IgD-negative memory B cell (primary cell): Measurements from ENCODE around the gene BOD1L1. TPM values are rescaled to one million over a fixed set of nuclear protein-coding genes. Genes with fewer than 3 reads are reported as not detected.

ENCODE experiments used
- H3K27ac Mint-ChIP-seq, 3 donors: one replicate each; pipeline ENCODE4 v1.8.0; 2020 to 2022; ENCODE audit warnings: mild to moderate bottlenecking in 3 of 3, mixed read lengths in 3 of 3, moderate library complexity in 1 of 3
- H3K27me3 Mint-ChIP-seq: one replicate; pipeline ENCODE4 v1.8.0; 2021; ENCODE audit warnings: mixed read lengths
- H3K36me3 Mint-ChIP-seq: one replicate; pipeline ENCODE4 v1.8.0; 2020; ENCODE audit warnings: mild to moderate bottlenecking, mixed read lengths
- H3K4me1 Mint-ChIP-seq, 3 donors: one replicate each; pipeline ENCODE4 v1.8.0; 2020 to 2022; ENCODE audit warnings: mixed read lengths in 3 of 3, mild to moderate bottlenecking in 1 of 3
- H3K4me3 Mint-ChIP-seq, 4 donors: one replicate each; pipeline ENCODE4 v1.8.0; 2020 to 2022; ENCODE audit warnings: mild to moderate bottlenecking in 4 of 4, mixed read lengths in 4 of 4, moderate library complexity in 3 of 4
- H3K9me3 Mint-ChIP-seq, 3 donors: one replicate each; pipeline ENCODE4 v1.8.0; 2020 to 2021; ENCODE audit warnings: mixed read lengths in 3 of 3, mild to moderate bottlenecking in 1 of 3
- polyA plus RNA-seq: library from polyadenylated mRNA; unstranded; fragments of 300-500 nt; fragmentation: Illumina TruSeq; gene quantifications from one replicate; pipeline ENCODE4 v1.2.3, GENCODE V29; 2021

Gene BOD1L1
- polyA plus RNA-seq, 1 donor from 2014 or later, result 6.5 TPM

DNA sequence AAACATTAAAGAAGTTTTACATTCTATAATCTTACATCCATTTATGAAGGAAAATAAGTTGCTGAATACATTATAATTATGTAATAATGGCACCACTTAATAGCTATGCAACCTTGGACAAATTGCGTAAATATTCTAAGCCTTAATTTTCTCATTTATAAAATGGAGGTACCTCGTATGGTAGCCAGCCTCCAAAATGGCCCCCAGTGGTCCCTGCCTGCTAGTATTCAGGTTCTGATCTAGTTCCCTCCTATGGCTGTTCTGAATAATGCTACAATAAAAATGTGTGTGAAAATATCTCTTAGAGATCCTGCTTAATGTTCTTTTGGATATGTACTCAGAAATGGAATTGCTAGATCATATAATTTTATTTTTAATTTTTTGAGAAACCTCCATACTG is 72.2 kb downstream of the BOD1L1 start:
- Mint-ChIP-seq H3K36me3 (no peaks in the 10 kb centered on the region), H3K27me3 (peaks cover 6% of the 10 kb centered on the region)

DNA sequence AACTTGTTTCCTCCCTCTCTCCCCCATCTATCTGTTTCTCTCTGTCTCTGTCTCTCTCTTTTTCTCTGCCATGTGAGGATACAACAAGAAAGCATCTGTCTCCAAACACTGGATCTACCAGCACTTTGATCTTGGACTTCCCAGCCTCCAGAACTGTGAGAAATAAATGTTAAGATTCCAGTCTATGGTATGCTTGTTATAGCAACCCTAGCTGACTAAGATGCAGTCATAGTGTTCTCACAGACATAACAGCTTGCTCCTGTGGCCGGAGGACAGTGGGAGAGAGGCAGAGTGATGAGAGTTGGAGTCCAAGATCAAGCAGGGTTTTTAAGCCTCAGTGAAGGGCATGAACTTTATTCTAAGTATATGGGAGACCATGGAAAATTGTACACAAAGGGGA is 74.4 kb downstream of the BOD1L1 start:
- H3K4me1 Mint-ChIP-seq, result peaks cover 8 to 10% (median 10%) of the 10 kb centered on the region in 3 donors
- H3K27me3 Mint-ChIP-seq, result peaks cover 23% of the 10 kb centered on the region
- H3K4me3 Mint-ChIP-seq, result no peak overlapping the region
- H3K36me3 Mint-ChIP-seq, result no peaks in the 10 kb centered on the region
- peak overlapping the region in 1 of 3 donors; percentile 2 for H3K27ac Mint-ChIP-seq
- peaks cover 3 to 26% (median 13%) of the 10 kb centered on the region in 3 donors for H3K9me3 Mint-ChIP-seq

More for the DNA sequence above, 72.2 kb downstream of the BOD1L1 start:
- Mint-ChIP-seq H3K4me3 (no peak overlapping the region), H3K9me3 (peaks cover 3 to 24% (median 13%) of the 10 kb centered on the region in 3 donors), H3K27ac (no peak overlapping the region), H3K4me1 (no peaks in the 10 kb centered on the region)

DNA sequence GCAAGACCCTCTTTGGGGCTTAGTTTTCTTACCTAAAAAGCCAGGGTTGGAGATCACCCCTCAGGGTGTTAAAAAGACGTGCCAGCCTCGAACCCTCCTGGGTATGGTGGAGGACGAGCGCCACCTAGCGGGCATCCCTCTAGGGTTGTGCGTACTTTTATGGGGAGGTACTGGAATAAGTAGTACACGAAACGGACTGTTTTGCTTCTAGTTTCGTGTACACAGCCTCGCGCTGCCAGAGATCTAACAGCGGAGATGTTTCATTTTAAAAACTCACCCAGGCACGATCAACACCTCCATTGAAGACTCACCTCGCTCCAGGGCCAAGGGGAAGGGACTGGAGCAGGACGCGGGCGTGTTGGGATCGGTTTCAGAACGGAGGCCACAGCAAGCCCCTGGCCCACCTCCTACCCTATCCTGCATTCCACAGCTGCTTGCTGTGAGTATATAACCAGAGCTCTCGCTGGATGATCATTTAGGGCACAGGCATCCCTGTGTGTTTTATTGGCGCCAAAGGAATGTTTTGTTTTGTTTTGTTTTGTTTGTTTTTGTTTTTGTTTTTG is 78.5 kb downstream of the BOD1L1 start:
- peaks cover 38% of the 10 kb centered on the region for H3K27me3 Mint-ChIP-seq
- H3K4me1 Mint-ChIP-seq, result peaks cover 22 to 26% (median 25%) of the 10 kb centered on the region in 3 donors
- peak overlapping the region; percentile 51 to 85 (median 74) for H3K4me3 Mint-ChIP-seq
- peaks cover 5 to 26% (median 16%) of the 10 kb centered on the region in 3 donors for H3K9me3 Mint-ChIP-seq
- H3K36me3 Mint-ChIP-seq, result peaks cover 6% of the 10 kb centered on the region
- H3K27ac Mint-ChIP-seq, result peak overlapping the region; percentile 76 to 89 (median 88)

DNA sequence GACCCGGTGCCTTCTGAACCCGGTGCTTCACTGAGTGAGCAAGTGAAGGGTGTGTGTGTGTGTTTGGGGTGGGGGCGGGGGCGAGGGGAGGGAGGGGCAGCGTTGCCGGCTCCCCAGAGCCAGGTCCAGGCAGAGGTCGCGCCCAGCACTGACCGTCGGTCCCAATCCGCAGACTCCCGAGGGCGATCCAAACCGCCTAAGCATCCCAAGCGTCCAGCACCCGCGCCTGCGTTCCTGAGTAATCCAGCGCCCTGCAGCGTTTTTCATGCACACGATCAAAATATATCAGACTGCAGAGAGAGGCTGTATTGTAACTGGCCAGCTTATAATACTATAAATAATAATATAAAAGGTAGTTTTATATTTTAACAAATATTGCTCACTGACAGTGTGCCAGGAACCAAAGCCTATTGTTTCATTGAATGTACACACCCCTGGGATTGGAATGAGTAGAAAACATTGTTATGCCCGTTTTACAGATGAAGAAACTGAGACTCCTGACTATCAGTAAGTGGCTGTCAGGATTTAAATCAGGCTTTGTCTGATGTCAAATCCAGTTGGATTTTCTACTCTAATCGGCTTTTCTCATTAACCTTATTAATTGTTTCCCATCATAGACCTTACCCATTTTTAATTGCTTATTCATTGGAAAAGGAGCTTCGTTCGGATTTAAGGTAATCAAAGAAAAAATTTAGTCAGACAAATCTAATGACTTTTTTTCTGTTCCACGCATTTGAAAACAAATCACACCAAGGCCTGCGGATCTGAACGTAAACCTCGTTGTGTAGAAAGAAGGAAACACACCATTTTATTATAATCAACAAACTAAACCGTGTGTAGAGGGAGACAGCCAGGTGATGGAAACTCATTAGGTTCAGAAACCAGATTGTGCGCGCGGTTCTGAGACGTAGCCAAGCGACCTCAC is 79.2 kb downstream of the BOD1L1 start:
- Mint-ChIP-seq H3K36me3 (peaks cover 6% of the 10 kb centered on the region), H3K4me3 (peak overlapping the region; percentile 51 to 85 (median 74)), H3K9me3 (peaks cover 5 to 25% (median 16%) of the 10 kb centered on the region in 3 donors), H3K27me3 (peaks cover 41% of the 10 kb centered on the region), H3K4me1 (peaks cover 24 to 29% (median 25%) of the 10 kb centered on the region in 3 donors), H3K27ac (peak overlapping the region; percentile 76 to 89 (median 88))

DNA sequence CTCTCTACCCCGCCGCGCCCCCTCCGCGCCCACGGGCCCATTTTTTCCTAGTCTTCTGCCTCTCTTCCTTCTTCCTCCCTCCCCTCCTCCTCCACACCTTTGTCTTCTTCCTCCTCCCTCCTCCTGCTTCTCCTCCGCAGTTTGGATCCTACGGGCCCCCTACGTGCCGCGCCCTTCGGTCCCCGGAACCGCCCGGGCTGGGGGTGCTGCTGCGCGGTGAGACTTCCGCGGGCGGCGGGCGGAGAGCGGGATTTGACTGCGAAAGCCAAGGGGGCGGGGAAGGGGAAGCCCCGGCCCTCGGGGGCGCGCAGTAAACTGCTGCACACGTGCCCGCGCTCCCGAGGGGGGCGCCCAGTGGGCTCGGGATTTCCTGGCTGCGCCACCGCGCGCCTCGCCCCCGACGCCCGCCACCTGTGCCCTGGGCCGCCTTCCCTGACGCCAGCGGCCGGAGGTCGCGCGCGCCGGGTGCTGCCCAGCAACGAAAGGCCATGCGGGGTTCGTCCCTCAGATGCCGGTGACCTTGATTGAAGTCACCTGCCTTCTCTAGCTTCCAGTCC is 80.0 kb downstream of the BOD1L1 start:
- H3K27me3 Mint-ChIP-seq, result peaks cover 46% of the 10 kb centered on the region
- peaks cover 6% of the 10 kb centered on the region for H3K36me3 Mint-ChIP-seq
- H3K27ac Mint-ChIP-seq, result peak overlapping the region in 2 of 3 donors; percentile 55 to 89
- H3K9me3 Mint-ChIP-seq, result peaks cover 5 to 22% (median 11%) of the 10 kb centered on the region in 3 donors
- H3K4me3 Mint-ChIP-seq, result peak overlapping the region; percentile 60 to 92 (median 80)
- peaks cover 24 to 30% (median 25%) of the 10 kb centered on the region in 3 donors for H3K4me1 Mint-ChIP-seq

DNA sequence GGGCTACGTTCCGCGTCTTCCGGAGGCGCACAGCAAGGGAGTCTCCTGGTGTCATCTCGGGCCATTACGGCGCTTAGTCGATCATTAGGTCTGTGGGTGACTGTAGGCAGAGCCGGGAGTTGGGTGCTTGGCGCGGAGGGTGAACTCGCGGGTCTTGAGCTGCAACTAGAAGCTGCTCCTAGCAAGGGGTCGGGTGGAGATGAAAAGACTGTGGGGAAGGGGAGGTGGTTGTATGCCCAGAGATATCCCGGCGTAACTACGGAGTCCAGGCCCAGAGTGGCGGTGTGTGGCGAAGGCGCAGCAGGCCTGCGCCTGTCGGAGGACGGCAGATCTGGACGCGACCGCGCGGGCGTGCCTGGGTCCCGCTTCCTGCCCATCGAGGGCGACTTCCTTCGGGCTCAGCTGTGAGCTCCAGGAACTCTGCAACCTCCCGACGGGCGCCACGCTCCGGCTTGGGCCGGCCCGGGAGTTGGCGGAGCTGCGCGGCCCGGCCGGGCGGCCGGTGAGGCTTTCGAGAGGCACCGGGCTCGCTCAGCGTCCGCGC is 80.5 kb downstream of the BOD1L1 start:
- Mint-ChIP-seq H3K27me3 (peaks cover 50% of the 10 kb centered on the region), H3K4me1 (peaks cover 24 to 30% (median 25%) of the 10 kb centered on the region in 3 donors), H3K4me3 (peak overlapping the region; percentile 80 to 92 (median 88)), H3K36me3 (peaks cover 6% of the 10 kb centered on the region), H3K9me3 (peaks cover 2 to 17% (median 11%) of the 10 kb centered on the region in 3 donors), H3K27ac (peak overlapping the region; percentile 89 to 94 (median 93))

DNA sequence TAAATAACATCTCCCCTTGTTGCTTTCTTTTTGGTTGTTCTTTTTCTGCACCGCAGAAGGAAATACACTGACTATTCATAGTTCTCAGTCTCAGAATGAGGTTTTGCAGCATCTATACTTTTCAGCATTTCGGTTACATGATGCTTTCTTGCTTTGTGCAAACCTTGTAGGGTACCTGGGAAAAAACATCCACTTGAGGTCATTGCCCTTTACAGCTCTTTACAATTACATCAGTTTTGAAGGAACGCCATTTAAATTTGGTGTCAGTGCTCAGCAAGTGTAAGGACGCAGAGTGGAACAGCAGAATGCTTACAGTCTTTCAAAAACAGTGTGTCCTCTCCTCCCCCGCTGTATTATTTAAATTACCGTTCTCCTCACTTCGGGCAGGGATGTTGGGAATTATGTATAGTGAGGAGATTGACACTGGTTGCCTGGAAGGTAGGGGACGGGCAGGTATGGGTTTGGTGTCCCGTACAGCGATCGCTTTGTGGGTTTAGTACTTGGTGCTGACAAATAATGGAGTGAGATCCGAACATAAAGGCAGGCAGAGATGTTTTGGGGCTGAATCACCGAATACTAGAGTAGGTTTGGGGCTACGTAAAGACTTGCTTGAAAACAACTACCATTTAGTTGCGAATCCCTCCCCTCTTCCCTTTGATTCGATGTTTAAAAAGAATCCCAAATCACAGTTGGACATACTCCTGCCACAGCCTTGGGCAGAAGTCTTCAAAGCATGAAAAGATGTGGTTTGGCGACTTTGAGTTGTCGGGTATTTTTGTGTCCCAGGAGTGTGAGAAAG is 81.2 kb downstream of the BOD1L1 start:
- peaks cover 2 to 11% (median 10%) of the 10 kb centered on the region in 3 donors for H3K9me3 Mint-ChIP-seq
- peaks cover 6% of the 10 kb centered on the region for H3K36me3 Mint-ChIP-seq
- H3K27ac Mint-ChIP-seq, result peak overlapping the region; percentile 89 to 94 (median 93)
- H3K4me1 Mint-ChIP-seq, result peaks cover 24 to 30% (median 25%) of the 10 kb centered on the region in 3 donors
- peak overlapping the region; percentile 80 to 92 (median 88) for H3K4me3 Mint-ChIP-seq
- peaks cover 54% of the 10 kb centered on the region for H3K27me3 Mint-ChIP-seq

DNA sequence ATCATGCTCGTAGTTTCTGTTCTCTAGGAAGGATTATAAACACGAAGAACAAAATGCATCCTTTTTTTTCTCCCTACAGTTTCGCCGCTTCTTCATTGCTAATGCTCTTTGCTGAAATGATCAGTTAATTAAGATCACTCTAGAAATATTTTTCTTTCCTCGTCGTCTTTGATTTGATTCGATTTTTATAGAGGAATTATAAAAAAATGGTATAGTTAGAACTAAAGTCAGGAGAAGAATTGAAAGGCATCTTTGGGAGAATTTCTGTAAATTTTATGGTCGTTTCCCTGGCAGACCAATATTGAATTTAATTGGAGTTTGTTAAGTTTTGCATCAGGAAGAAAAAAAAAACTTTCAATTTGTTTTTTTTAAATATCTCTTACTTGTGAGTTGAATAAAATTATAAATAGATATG is 82.1 kb downstream of the BOD1L1 start:
- Mint-ChIP-seq H3K4me3 (peak overlapping the region; percentile 62 to 93 (median 84)), H3K9me3 (peaks cover 2 to 5% (median 3%) of the 10 kb centered on the region in 3 donors), H3K27ac (peak overlapping the region; percentile 43 to 89 (median 85)), H3K4me1 (peaks cover 24 to 35% (median 27%) of the 10 kb centered on the region in 3 donors), H3K27me3 (peaks cover 60% of the 10 kb centered on the region), H3K36me3 (peaks cover 6% of the 10 kb centered on the region)

DNA sequence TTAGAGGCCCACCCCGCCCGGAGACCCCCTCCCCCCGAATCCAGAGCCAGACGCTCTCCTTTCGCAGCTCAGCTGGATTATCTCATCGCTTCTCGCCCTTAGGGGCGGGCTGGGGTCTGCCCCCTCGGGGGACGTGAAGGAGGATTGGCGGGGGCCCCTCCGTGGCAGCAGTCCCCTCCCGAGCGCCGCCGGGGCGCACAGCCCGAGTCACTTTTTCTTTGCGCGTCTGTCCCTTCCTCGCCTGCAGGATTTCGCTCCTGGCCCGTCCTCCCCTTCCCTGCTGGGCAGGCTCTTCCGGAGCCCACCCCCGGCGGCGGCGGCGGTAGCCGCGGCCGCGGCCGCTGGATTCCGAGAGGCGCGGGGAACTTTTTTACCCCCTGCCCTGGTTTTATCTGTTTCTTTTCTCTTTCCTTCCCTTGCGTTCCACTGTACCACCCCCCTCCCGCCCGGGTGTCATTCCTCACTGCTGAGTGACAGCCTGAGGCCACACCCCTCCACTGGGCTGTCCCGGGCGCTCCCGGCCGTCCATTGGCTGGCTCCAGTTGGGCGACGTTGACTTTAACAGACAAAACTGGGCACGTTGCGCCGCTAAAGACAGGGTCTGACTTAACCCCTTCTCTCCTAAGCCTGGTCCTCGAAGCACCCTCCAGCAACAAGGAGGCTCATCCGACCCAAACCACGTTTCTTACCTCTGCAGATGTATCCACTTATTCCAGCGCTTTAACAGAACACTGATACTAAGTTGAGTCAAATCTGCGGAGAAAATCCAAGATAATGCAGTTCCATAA is 82.7 kb downstream of the BOD1L1 start:
- Mint-ChIP-seq H3K4me1 (peaks cover 24 to 35% (median 27%) of the 10 kb centered on the region in 3 donors), H3K27me3 (peaks cover 61% of the 10 kb centered on the region), H3K36me3 (peaks cover 6% of the 10 kb centered on the region), H3K9me3 (peaks cover 2 to 5% (median 3%) of the 10 kb centered on the region in 3 donors), H3K4me3 (peak overlapping the region; percentile 62 to 93 (median 84)), H3K27ac (peak overlapping the region; percentile 43 to 89 (median 85))

DNA sequence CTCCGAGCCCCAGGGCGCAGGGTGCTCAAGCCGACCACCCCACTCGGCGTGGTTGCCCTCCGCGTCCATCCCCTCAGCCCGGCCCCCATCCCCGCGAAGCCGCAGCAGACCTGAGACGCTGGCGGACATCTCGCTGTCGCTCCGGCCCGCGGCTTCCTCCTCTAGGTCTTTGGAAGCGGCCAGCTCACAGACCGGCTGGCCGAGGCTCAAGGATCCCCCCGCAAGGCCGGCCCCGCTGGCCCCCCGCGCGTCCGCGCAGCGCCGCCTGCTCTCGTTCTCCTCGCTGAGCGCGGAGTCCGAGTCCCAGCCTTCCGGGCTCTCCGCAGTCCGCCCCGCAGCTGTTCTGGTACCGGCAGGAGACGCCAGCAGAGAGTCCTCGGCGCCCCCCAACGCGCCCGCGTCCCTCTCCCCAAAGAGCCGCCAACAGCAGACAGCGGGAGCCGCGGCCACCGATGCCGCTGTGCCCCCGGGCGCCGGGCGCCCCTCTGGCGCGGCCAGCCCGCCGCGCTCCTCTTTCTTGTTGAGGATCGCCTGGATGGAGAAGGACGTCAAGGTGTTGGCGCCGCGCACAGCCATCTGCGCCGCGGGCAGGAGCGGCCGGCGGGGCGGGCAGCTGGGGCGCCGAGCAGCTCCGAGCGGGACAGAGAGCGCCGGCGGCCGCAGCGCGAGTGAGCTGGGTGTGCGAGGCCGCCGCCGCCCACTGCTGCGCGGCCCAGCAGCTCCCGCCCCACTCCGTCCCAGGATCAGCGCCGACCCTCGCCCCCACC is 83.5 kb downstream of the BOD1L1 start, which contains the start of gene NKX3-2:
Gene NKX3-2 (minus strand): TSS at position 670 of the 767 bp plus-strand sequence. CDS start 94 bp downstream, at position 576.
- H3K27ac Mint-ChIP-seq, result peak within 1 kb of the TSS; percentile 76 to 95 (median 92)
- peaks cover under 1 to 3% (median 2%) of the 10 kb centered on the region in 3 donors for H3K9me3 Mint-ChIP-seq
- peaks cover 6% of the 10 kb centered on the region for H3K36me3 Mint-ChIP-seq
- H3K4me3 Mint-ChIP-seq, result peak within 1 kb of the TSS; percentile 62 to 93 (median 84)
- peaks cover 60% of the 10 kb centered on the region for H3K27me3 Mint-ChIP-seq
- peaks cover 20 to 32% (median 24%) of the 10 kb centered on the region in 3 donors for H3K4me1 Mint-ChIP-seq

DNA sequence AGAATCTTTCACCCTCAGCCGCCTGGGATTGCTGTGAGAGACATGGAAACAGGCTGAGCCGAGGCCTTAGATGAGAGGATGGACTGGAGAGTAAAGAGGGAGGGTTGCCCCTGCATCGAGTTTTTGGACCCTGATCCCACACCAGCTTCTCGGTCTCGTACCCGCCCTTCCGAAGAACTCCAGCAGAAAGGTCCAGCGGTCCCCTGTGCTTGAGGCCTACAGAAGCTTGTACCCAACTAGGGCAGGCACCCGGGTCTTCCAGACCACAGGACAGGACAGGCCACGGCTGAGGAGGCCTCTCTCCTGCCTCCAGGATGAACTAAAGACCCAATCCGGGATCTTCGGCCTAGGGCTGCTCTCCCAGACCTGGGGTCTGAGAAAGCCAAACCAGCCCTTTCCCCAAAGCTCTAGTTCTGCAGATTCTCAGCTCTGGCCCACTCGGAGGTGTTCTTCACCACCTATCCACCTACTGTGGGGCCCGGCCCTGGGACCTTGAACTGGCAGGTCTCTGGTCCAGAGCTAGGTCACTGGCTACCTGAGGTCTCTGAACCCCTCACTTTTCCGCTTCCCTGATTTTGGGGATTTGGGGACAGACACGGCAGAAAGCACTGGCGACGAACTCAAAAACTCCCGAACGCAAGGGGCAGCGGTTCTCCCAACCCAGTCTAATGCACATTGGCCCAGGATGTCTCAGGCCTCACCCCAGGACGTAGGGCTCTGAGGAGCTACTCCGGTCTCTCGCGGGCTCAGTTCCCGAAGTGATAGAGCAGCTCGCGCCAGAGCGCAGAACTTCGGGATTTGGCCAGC is 84.3 kb downstream of the BOD1L1 start:
- peaks cover 6% of the 10 kb centered on the region for H3K36me3 Mint-ChIP-seq
- H3K4me1 Mint-ChIP-seq, result peaks cover 17 to 25% (median 18%) of the 10 kb centered on the region in 3 donors
- peak overlapping the region; percentile 76 to 95 (median 92) for H3K27ac Mint-ChIP-seq
- H3K4me3 Mint-ChIP-seq, result peak overlapping the region; percentile 52 to 83 (median 74)
- peaks cover 61% of the 10 kb centered on the region for H3K27me3 Mint-ChIP-seq
- peaks cover 2 to 3% (median 3%) of the 10 kb centered on the region in 3 donors for H3K9me3 Mint-ChIP-seq

DNA sequence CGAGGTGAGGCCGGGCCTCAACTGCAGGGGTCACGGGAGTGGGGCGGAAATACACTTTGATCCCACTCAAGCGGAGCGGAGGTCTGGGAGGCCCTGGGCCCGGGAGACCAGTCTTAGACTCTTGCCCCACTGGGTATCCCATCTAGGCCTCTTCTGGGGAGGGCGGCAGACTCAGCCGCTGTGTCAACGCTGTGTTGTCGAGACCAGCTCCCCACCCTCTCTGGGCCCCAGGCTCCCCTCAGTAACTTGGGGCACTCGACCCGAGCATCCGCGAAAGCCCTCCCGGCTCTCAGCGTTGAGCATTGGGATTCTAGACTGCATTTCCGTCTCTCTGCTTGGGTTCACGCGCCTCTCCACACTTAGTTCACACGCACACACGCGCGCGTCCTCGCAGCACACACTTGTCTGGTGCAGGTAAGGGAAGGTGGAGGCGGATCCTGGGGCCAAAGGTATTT is 84.9 kb downstream of the BOD1L1 start:
- H3K27me3 Mint-ChIP-seq, result peaks cover 65% of the 10 kb centered on the region
- H3K36me3 Mint-ChIP-seq, result peaks cover 6% of the 10 kb centered on the region
- peaks cover 17 to 25% (median 18%) of the 10 kb centered on the region in 3 donors for H3K4me1 Mint-ChIP-seq
- peak overlapping the region; percentile 23 to 83 (median 70) for H3K4me3 Mint-ChIP-seq
- peak overlapping the region; percentile 76 to 95 (median 92) for H3K27ac Mint-ChIP-seq
- peaks cover 2 to 6% (median 3%) of the 10 kb centered on the region in 3 donors for H3K9me3 Mint-ChIP-seq
